Measurements from ENCODE around the gene PCBP2.
A peak's percentile ranks its signal among the peaks of the same experiment; 100 is the strongest.

The PCBP2 gene

DNA sequence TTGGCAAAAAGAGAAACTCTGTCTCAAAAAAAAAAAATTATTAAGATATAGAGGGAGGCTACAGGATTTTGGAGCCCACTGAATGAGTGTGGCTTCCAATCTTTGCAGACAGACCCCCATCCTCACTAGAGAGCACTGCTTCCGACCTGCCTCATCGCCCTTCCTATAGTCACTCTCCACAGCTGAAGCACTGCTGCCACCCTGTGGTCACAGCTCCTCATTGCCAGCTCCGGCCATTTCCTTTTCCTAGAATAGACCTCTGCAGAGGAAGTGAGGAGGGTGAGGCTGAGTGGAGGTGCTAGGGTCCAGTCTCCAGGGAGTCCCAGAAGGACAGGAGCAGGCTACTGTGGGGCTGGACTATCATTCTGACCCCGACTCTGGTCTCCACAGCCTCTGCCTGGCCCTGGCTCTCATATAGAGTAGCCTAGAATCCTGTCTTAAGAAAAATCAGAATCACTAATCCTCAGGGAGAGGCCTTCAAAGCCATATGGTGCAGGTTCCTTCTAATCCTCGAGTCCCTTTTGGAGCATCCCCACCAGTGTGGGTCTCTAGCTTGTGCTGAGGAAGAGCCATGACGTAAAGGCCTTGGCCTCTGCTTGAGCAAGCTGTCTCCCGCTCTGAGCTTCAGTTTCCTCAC, 56.8 kb downstream of the PCBP2 start:
- DNase-seq (ENCODE audit: low read depth, low spot score): peak; percentile 88

GRCh38 chr12:53510181-53510812, 58.4 kb downstream of the PCBP2 start:
- no peak for DNase-seq (ENCODE audit: low read depth, low spot score)

GRCh38 chr12:53513712-53514410, 62.0 kb downstream of the PCBP2 start:
- DNase-seq (ENCODE audit: low read depth, low spot score): no peak

DNA sequence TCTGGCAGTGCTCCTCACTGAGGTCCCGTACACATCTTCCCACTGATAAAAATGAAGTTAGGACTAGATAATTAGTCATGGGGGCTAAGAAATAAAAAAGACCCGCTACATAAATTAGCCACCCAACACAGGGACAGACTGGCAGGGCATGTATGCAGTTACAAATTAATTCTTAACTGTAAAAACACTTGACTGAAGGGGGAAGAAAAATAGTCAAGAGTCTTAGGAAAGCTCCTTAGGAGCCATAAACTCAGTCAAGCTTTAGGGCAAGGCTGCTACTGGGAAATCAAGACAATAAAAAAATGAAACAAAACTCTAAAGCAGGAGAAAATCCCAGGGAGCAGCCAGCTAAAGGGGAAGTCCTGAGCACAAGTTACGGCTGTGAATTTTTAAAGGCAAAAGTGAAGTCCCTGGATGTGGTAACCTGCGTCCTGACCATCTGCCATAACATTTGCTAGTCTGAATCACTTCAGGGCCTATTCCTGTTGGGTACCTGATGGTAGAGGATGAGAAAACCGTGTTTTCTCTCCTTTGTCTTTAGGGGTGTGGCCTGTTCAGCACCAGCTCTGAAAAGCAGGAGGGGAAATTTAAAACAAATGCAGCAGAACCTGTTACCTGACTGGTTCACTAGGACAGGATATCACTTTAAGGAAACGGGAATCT, 62.9 kb downstream of the PCBP2 start:
- DNase-seq (ENCODE audit: low read depth, low spot score): no peak

DNA sequence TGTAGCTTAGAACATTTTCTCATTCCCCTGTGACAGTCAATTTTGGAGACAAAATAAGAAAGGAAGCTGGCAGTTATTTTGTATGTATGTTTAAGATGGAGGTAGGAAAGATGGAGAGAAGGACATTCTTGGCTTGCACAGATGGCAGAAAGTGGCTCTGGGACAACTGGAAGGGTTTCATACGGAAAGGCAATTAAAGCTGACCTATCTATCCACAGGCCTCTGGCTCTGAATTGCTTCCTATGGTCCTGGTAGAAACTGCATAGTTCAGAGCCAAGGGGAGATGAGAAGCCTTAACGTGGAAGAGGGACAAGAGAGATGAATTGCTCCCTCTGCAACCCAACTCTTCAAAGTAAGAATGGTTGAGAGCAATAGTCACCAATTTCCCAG, 63.4 kb downstream of the PCBP2 start:
- DNase-seq (ENCODE audit: low read depth, low spot score): no peak

GRCh38 chr12:53516758-53517455, 65.0 kb downstream of the PCBP2 start:
- no peak for DNase-seq (ENCODE audit: low read depth, low spot score)

DNA sequence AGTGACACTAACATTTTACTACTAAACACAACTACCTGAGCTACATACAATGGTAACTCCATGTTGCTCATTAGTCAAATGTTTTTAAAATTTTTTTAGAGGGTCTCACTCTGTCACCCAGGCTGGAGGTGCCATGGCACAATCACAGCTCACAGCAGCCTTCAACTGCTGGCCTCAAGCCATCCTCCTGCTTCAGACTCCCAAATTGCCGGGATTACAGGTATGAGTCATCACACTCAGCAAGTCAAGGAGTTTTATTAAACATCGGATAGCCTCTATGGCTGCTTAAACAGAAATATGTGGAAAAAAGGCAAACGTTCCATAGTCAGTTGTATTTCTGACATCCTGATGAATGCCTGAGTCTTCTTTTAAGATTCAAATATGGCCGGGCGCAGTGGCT, 66.5 kb downstream of the PCBP2 start:
- DNase-seq (ENCODE audit: low read depth, low spot score): no peak

DNA sequence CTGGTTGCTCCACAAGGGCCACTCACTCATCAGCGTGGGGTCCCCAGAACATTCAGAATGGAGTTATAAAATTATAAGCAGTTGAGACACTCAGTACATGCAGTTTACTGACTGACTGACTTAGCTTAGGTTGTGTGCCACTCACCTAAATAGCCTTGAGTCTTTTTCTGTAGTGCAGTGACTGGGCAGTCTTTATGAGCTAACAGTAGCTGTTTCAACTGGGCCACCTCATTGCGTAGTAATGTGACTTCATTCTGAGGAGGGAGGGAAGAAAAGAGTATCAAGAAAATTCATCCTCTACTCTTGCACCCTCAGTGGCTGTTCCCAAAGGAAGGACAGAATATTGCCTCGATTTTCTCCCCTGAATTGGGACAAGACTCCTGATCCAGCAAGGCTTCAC, 71.2 kb downstream of the PCBP2 start:
- DNase-seq (ENCODE audit: low read depth, low spot score): no peak

DNA sequence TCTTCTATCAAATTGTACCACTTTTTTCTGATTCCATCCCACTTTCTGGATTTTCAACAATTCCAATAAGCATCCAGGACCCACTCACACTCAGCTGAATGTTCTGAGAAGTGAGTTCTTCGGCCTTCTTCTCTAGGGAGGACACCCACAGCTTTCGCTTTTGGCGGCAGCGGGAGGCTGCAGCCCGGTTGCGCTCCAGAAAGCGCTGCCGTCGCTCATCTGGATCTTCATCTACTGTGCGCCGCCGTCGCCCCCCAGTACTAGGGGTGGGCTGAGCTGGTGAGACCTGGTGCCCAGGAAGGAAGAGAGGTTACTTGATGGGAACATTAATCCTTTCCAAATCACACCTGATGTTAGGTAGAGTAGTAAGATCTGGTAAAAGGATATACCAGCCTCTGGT, 72.6 kb downstream of the PCBP2 start:
- no peak for DNase-seq (ENCODE audit: low read depth, low spot score)

DNA sequence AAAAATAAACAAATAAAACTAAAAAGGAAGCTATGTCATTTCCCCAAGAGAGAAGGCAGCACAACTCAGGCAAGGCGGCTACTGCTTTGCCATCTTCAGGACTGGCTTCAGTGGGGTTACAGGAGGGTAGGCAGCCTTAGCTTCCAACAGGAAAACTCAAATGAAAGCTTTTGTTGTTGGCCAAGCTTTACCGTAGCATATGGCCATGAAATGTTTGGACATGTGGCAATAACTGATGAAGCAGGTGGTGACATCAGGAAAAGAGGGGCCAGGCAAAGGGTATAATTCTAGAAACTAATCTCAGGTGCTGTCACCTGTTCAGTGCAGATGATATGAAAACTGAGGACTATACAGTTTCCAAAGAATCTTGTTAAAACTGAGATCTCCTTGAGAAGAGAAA, 78.2 kb downstream of the PCBP2 start:
- DNase-seq (ENCODE audit: low read depth, low spot score): no peak
